ENCODE results near the gene MOB1B. TPM values are rescaled to one million over a fixed set of nuclear protein-coding genes. Genes with fewer than 3 reads are reported as not detected.
"Not testable (repeated sequence)": the region's sequence is repeated elsewhere in the genome, so short reads cannot be mapped to it uniquely, and the experiment has no call there.

The MOB1B gene
- total and polyA plus RNA-seq, 2 experiments from 2014 or later = 7.9 to 30.2 TPM

DNA sequence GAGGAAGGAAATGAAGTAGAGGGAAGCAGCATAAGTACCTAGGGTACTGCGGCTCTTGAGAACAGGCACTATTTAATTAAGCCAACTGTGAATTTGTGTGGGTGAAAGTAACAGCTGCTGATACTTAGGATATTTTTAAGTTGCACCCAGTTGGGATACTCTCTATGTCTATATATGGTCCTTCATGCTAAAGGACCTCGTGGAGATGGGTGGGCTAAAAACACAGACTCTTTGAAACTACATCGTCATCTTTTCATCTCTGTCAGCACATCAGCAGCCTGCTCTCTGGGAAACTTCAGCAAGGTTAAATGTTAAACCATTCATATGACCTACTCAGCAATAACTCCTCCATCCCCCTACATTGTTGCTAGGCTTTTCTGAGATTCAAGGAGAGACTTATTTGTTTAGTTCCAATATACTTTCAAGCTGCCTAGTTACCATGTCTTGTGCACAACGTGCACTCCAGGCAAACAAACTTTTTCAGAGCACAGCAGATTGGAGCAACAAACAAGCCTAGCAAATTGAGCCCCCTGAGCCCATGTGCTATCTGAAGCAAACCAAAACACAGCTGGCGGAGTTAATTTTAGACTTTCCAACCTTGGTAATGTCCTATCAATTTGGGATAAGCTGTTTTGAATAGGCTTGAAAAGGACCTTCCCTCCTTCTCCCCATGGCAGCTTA lies 6.2 kb upstream of the MOB1B start:
- Mint-ChIP-seq H3K4me1 (no peaks in the 10 kb centered on the region; the same call in 2 of the 3 replicates), H3K36me3 (ENCODE audit: low read depth) (peaks cover 2% of the 10 kb centered on the region; the same call in 1 of the 3 replicates), H3K27ac (no peak overlapping the region), H3K4me3 (no peak overlapping the region), H3K9me3 (no peaks in the 10 kb centered on the region), H3K27me3 (ENCODE audit: insufficient read depth, low read depth, poor library complexity) (no peaks in the 10 kb centered on the region)
- no peaks in the 10 kb centered on the region for H3K9me2 ChIP-seq (ENCODE audit: insufficient read depth)
- no peaks in the 10 kb centered on the region for H4K20me1 ChIP-seq (replicated peaks; ENCODE audit: insufficient read depth)
- no peaks in the 10 kb centered on the region for H3K27me3 ChIP-seq (ENCODE audit: insufficient read depth)
- H3F3A ChIP-seq (replicated peaks; ENCODE audit: low read depth) = no peaks in the 10 kb centered on the region
- no peak overlapping the region for H3K4me2 ChIP-seq
- no peaks in the 10 kb centered on the region for H3K4me1 ChIP-seq (ENCODE audit: insufficient read depth)
- no peaks in the 10 kb centered on the region; the same call in 1 of the 2 replicates for H3K36me3 ChIP-seq (ENCODE audit: insufficient read depth)
- TF ChIP-seq NANOG (IDR thresholded peaks at IDR 0.05; ENCODE audit: borderline replicate concordance) = no peak
- no peak overlapping the region for H3K27ac ChIP-seq (ENCODE audit: low read depth)
- ATAC-seq (no peak), DNase-seq (ENCODE audit: low spot score) (no peak)
- no peak overlapping the region for H3K4me3 ChIP-seq
- no peaks in the 10 kb centered on the region for H3K79me2 ChIP-seq (replicated peaks; ENCODE audit: insufficient read depth)
- peak overlapping the region; percentile 63 for H2AFZ ChIP-seq

DNA sequence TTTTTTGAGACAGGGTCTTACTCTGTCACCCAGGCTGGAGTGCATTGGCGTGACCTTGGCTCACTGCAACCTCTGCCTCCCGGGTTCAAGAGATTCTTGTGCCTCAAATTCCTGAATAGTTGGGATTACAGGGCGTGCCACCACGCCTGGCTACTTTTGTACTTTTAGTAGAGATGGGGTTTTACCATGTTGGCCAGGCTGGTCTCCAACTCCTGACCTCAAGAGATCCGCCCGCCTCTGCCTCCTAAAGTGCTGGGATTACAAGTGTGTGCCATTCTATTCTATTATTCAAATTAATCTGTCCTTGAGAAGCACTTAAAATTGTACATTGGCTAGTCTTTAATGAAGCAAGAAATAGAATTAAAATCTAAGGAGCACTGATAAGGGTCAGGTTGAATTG lies 3.6 kb upstream of the MOB1B start:
- H3K4me1 ChIP-seq (ENCODE audit: insufficient read depth); ATAC-seq; H3K4me2 ChIP-seq; H3K27me3 Mint-ChIP-seq (ENCODE audit: insufficient read depth, low read depth, poor library complexity); DNase-seq (ENCODE audit: low spot score); H3K4me1 Mint-ChIP-seq; H4K20me1 ChIP-seq (replicated peaks; ENCODE audit: insufficient read depth); H3K27ac ChIP-seq (ENCODE audit: low read depth); H3K27ac Mint-ChIP-seq; H3K9me3 Mint-ChIP-seq; H3K4me3 Mint-ChIP-seq; H3K9me2 ChIP-seq (ENCODE audit: insufficient read depth); H3K36me3 Mint-ChIP-seq (ENCODE audit: low read depth); H3K27me3 ChIP-seq (ENCODE audit: insufficient read depth); H3F3A ChIP-seq (replicated peaks; ENCODE audit: low read depth); H2AFZ ChIP-seq; H3K4me3 ChIP-seq; H3K36me3 ChIP-seq (ENCODE audit: insufficient read depth): not testable (repeated sequence)
- H3K79me2 ChIP-seq (replicated peaks; ENCODE audit: insufficient read depth) = peaks cover 10% of the 10 kb centered on the region

DNA sequence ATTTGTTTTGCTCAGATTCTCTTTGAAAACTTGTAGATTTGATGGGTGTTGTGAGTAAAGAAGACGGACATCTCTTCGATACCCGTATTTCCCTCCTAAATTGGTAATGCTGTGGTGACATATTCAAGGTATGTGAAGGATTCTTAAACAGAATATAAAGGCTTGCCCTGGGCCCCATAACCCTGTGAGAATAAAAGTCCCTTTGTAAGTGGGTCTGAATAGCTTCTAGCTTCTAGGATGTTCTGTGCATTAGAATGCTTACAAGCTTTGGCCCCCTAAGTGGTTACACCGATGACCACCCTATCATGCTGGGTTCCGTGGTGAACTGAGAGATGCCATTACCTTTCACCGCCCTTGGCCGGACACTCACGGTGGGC lies 574 bp upstream of the MOB1B start:
- H3K79me2 ChIP-seq (replicated peaks; ENCODE audit: insufficient read depth) = peaks cover 41% of the 10 kb centered on the region
- H3K9me2 ChIP-seq (ENCODE audit: insufficient read depth) = no peaks in the 10 kb centered on the region
- peak overlapping the region; percentile 93 for H3K27ac Mint-ChIP-seq
- no peaks in the 10 kb centered on the region; the same call in 1 of the 3 replicates for H3K9me3 Mint-ChIP-seq
- peaks cover 18% of the 10 kb centered on the region for H3K36me3 Mint-ChIP-seq (ENCODE audit: low read depth)
- H3K4me1 Mint-ChIP-seq = peaks cover 10% of the 10 kb centered on the region; the same call in 2 of the 3 replicates
- ATAC-seq = no peak
- H3K4me1 ChIP-seq (ENCODE audit: insufficient read depth) = peaks cover 7% of the 10 kb centered on the region
- peaks cover 5% of the 10 kb centered on the region; the same call in 1 of the 2 replicates for H4K20me1 ChIP-seq (replicated peaks; ENCODE audit: insufficient read depth)
- peaks cover 3% of the 10 kb centered on the region for H3K27me3 Mint-ChIP-seq (ENCODE audit: insufficient read depth, low read depth, poor library complexity)
- H2AFZ ChIP-seq = peak overlapping the region; percentile 82
- H3K27ac ChIP-seq (ENCODE audit: low read depth) = peak overlapping the region; percentile 88
- H3K4me2 ChIP-seq = peak overlapping the region; percentile 91
- H3F3A ChIP-seq (replicated peaks; ENCODE audit: low read depth) = no peaks in the 10 kb centered on the region
- peak overlapping the region; percentile 98 for H3K4me3 Mint-ChIP-seq
- H3K27me3 ChIP-seq (ENCODE audit: insufficient read depth) = no peaks in the 10 kb centered on the region
- peak overlapping the region; percentile 94 for H3K4me3 ChIP-seq
- no peak for DNase-seq (ENCODE audit: low spot score)
- peaks cover 7% of the 10 kb centered on the region; the same call in 1 of the 2 replicates for H3K36me3 ChIP-seq (ENCODE audit: insufficient read depth)
- no peak for TF ChIP-seq CREB1 (CRISPR knock-in tag; IDR thresholded peaks at IDR 0.05; ENCODE audit: low read depth)
- TF ChIP-seq, protein P1, sequence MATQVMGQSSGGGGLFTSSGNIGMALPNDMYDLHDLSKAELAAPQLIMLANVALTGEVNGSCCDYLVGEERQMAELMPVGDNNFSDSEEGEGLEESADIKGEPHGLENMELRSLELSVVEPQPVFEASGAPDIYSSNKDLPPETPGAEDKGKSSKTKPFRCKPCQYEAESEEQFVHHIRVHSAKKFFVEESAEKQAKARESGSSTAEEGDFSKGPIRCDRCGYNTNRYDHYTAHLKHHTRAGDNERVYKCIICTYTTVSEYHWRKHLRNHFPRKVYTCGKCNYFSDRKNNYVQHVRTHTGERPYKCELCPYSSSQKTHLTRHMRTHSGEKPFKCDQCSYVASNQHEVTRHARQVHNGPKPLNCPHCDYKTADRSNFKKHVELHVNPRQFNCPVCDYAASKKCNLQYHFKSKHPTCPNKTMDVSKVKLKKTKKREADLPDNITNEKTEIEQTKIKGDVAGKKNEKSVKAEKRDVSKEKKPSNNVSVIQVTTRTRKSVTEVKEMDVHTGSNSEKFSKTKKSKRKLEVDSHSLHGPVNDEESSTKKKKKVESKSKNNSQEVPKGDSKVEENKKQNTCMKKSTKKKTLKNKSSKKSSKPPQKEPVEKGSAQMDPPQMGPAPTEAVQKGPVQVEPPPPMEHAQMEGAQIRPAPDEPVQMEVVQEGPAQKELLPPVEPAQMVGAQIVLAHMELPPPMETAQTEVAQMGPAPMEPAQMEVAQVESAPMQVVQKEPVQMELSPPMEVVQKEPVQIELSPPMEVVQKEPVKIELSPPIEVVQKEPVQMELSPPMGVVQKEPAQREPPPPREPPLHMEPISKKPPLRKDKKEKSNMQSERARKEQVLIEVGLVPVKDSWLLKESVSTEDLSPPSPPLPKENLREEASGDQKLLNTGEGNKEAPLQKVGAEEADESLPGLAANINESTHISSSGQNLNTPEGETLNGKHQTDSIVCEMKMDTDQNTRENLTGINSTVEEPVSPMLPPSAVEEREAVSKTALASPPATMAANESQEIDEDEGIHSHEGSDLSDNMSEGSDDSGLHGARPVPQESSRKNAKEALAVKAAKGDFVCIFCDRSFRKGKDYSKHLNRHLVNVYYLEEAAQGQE (IDR thresholded peaks at IDR 0.05; ENCODE audit: unreplicated experiment) = no peak
- TF ChIP-seq JUNB (IDR thresholded peaks at IDR 0.05; ENCODE audit: unreplicated experiment) = no peak
- no peak for TF ChIP-seq STAT1 (IDR thresholded peaks at IDR 0.05; ENCODE audit: unreplicated experiment)
- TF ChIP-seq EZH2 (IDR thresholded peaks at IDR 0.05; ENCODE audit: low read depth, unreplicated experiment) = no peak
- no peak for TF ChIP-seq NANOG (IDR thresholded peaks at IDR 0.05; ENCODE audit: borderline replicate concordance)
- TF ChIP-seq POLR2AphosphoS5 (IDR thresholded peaks at IDR 0.05; ENCODE audit: low read depth) = no peak
- TF ChIP-seq, protein P2, sequence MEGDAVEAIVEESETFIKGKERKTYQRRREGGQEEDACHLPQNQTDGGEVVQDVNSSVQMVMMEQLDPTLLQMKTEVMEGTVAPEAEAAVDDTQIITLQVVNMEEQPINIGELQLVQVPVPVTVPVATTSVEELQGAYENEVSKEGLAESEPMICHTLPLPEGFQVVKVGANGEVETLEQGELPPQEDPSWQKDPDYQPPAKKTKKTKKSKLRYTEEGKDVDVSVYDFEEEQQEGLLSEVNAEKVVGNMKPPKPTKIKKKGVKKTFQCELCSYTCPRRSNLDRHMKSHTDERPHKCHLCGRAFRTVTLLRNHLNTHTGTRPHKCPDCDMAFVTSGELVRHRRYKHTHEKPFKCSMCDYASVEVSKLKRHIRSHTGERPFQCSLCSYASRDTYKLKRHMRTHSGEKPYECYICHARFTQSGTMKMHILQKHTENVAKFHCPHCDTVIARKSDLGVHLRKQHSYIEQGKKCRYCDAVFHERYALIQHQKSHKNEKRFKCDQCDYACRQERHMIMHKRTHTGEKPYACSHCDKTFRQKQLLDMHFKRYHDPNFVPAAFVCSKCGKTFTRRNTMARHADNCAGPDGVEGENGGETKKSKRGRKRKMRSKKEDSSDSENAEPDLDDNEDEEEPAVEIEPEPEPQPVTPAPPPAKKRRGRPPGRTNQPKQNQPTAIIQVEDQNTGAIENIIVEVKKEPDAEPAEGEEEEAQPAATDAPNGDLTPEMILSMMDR (conservative IDR thresholded peaks at IDR 0.05; ENCODE audit: low read depth in 2 of 2) = no peak
- TF ChIP-seq EZH2phosphoT487 (IDR thresholded peaks at IDR 0.05; ENCODE audit: unreplicated experiment) = no peak

Measured in GM23338 (cell line).